ENCODE measurements around the gene KIAA1217. TPM values are rescaled to one million over a fixed set of nuclear protein-coding genes. Genes with fewer than 3 reads are reported as not detected.

Gene KIAA1217
- total RNA-seq, 2 experiments from 2014 or later = 0.10 to 0.11 TPM

- POLR2A ChIA-PET = no interaction called here
- CTCF ChIA-PET = no interaction called here
Measured at GRCh38 chr10:24240041-24240751, 31.3 kb downstream of the KIAA1217 start.

DNA sequence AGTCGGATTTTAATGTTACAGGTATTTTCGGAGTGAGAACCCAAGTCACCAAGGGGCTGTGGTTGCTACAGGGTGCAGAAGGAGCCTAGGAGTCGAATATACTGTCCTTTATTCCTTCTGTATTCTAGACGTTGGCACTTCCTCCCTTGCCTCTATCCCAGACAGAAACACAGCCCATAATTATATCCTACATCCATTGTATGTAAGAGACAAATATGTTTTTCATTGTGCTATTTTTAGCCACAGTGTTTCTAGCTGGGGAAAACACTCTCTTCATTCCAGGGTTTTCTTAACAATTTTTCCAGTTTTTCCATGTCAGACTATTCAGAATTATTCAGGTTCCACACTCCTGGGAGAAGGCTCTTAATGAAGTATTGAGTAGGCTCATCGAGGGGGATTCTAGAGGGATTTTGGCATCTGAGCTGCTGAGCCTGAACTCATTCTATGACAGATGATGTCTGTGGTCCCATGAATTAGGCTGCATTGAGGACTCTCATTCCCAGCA is 32.6 kb downstream of the KIAA1217 start:
- ChIA-PET POLR2A (no interaction called here), CTCF (no interaction called here)

DNA sequence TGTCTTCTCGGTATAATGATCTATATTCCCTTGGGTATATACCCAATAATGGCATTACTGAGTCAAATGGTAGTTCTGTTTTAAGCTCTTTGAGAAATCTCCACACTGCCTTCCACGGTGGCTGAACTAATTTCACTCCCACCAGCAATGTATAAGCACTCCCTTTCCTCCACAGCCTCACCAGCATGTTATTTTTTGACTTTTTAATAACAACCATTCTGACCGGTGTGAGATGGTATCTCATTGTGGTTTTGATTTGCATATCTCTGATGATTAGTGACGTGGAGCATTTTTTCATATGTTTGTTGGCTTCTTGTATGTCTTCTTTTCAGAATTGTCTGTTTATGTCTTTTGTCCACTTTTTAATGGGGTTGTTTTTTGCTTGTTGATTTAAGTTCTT is 33.6 kb downstream of the KIAA1217 start:
- POLR2A ChIA-PET = no interaction called here
- CTCF ChIA-PET = no interaction called here

DNA sequence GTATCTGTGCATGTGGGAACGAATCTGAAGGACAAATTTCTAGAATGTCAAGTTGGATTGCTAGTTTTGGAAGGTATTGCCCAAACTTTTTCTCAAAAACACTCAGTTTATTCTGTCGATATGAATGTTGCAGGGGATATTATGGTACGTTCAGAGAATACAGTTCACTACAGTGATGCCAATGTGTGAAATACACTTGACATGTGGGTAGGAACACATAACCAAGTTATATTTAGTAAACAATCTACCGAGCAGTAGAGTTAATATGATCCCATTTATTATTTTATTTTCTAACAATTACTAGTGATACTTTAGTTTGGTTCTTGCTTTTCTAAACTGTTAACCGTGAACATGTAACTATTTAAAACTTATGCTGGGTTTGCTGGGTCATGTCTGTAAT is 37.4 kb downstream of the KIAA1217 start:
- ChIA-PET POLR2A (no interaction called here), CTCF (no interaction called here)

DNA sequence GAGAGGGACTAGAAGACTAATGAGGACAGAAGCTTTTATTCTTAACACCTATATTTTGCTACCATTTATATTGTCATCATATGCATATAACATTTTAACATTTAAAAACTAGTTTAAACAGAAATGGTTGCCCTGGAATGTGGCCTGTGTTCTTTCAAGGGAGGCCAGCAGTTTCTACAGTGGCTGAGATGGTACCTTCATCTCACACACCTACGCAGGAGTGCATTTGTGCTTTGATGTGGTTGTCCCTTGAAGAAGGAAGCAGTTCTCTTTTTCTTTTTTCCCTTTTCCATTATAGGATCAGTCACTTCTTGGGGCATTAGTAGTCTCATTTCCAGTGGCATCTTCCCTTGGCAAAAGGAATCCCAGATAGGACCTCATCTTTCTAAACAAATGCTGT is 38.9 kb downstream of the KIAA1217 start:
- POLR2A ChIA-PET = no interaction called here
- CTCF ChIA-PET = interaction anchor here (0.7 kb wide), 1 partner anchor 151 kb away, joined by 7 read pairs; no protein-coding TSS in a partner anchor

DNA sequence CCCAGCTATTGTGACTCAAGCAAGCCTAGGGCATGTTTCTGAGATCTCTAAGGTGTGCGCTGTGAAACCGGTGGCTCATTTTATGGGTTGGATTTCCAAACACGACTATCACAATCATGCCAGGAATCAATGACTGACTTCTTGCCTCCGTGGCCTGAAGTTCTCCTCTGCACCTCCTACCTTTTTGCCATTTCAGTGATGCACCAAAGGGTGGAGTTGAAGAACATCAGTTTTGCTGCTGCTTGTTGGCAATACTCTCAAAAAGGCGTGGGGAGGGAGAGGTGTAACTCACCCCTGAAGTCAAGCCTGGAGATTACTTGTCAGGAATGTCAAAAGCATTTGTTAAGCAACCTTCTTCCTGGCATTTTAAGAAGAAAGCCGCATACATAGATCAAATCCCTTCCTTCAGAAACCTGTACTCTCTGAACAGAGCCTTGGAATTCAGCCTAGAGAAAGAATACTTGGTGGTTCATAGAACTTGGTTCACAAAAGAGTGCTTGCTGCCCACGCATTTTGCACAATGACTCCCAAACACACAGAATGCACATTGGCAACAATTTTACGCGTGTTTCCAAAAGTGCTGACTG is 41.0 kb downstream of the KIAA1217 start:
- ChIA-PET POLR2A (no interaction called here), CTCF (no interaction called here)

GRCh38 chr10:24251547-24251946 is 42.6 kb downstream of the KIAA1217 start:
- POLR2A ChIA-PET = no interaction called here

GRCh38 chr10:24254180-24254579 is 45.2 kb downstream of the KIAA1217 start:
- ChIA-PET CTCF (no interaction called here), POLR2A (no interaction called here)

More at GRCh38 chr10:24251547-24251946, 42.6 kb downstream of the KIAA1217 start:
- CTCF ChIA-PET = no interaction called here

GRCh38 chr10:24255115-24255880 is 46.4 kb downstream of the KIAA1217 start:
- ChIA-PET POLR2A (no interaction called here), CTCF (no interaction called here)

- ChIA-PET CTCF (no interaction called here), POLR2A (no interaction called here)
Measured at GRCh38 chr10:24255881-24256311, 47.0 kb downstream of the KIAA1217 start.

DNA sequence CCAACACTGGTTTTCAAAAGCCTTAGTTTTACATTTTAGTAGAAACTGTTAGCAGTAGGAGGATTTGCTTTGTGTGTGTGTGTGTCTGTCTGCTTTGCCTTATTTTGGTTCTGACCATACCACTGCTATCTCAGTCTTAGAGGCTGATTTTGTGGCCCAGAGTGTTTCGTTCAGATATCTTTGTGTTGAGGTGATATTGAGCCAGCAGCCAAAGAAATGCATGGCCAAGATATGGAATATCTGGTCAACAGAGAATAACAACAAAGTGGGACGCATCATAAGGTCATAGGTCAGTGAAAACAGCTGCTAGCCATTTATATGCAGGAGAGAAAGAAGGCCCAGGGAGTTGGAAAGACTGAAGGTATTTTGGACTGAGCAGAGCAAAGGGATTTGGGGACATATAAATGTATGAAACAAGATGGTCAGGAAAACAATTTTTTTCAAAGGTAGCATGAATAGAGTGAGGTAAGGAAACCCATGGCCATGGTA is 47.7 kb downstream of the KIAA1217 start:
- ChIA-PET POLR2A (no interaction called here), CTCF (no interaction called here)

- ChIA-PET CTCF (no interaction called here), POLR2A (no interaction called here)
Measured at GRCh38 chr10:24257588-24257987, 48.6 kb downstream of the KIAA1217 start.

GRCh38 chr10:24259365-24260130 is 50.6 kb downstream of the KIAA1217 start:
- POLR2A ChIA-PET = no interaction called here

DNA sequence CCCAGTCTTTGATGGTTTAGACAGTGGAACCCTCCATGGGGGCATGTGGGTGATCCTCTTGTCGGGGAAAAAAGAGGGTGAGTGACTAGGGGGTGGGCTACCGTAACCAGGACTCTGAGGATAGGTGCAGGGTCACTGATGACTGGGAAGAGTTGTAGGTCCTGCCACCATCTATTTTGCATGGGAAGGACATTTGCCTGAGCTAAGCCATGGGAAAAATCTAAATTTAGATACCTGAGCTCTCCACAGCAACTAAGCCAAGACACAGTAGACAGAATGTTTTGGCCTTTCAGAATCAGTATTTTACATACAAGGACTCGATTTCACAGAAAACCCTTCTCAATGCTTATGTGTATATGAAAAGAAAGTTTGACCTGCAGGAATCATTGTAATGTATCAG is 52.7 kb downstream of the KIAA1217 start:
- ChIA-PET CTCF (no interaction called here), POLR2A (no interaction called here)

More at GRCh38 chr10:24259365-24260130, 50.6 kb downstream of the KIAA1217 start:
- CTCF ChIA-PET = no interaction called here

- POLR2A ChIA-PET = no interaction called here
- CTCF ChIA-PET = no interaction called here
Measured at GRCh38 chr10:24262929-24263590, 54.1 kb downstream of the KIAA1217 start.

DNA sequence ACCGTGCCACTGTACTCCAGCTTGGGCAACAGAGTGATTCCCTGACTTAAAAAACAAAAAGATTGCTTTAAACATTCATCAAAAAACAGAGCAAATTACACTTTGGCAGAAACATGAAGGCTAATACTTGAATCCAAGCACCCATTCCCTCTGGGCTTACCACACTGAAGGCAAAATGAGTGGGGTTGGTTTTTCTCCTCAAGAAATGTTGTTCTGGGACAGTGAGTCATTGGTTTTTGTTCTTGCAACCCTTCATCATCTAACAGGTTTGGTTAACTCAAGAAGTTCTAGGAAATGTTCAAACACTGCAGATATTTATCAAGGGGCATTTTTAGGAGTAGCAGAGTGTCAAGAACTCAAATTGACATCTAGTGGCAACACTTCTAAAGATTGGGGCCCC is 60.5 kb downstream of the KIAA1217 start:
- POLR2A ChIA-PET = no interaction called here
- CTCF ChIA-PET = no interaction called here

DNA sequence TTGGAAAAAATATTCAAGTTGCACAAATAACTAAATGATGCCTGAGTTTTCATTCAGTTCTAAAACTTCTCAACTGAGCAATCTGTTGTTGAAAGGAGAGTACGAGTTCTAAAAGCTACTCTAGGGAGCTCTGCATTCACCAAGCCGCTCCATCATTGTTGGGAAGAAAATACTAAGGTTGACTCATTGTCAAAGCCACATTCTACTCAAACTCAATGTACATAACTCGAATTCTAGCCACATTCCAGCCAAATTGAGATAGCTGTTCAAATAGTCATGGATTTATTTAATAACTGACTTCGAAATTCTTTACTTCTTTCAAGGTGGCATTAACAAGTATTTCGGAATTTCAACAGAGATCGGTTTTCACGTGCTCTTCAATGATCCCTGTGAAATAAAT is 63.4 kb downstream of the KIAA1217 start:
- ChIA-PET POLR2A (no interaction called here), CTCF (no interaction called here)

- ChIA-PET POLR2A (no interaction called here), CTCF (no interaction called here)
Measured at GRCh38 chr10:24277277-24277676, 68.3 kb downstream of the KIAA1217 start.

DNA sequence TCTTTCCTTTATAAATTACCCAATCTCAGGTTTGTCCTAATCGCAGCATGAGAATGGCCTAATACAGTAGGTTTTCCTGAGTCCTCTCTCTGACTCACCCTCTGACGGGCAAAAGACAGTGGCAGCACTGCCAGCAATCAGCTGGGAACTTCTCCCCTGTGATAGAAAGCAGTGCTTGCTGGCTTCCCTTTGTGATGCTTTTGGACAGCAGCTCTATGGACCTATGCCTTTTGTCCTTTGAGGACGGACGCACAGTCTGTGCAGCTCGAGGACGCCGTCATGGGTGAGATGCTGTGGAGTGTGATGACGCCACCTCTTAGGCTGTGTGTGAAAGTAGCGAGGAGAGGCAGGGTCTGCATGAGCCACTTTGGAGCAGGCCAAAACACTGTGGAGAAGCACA is 68.8 kb downstream of the KIAA1217 start:
- ChIA-PET CTCF (no interaction called here), POLR2A (no interaction called here)
